Gastrocnemius medialis (tissue), 4 donors: ENCODE data around the gene LILRA1. TPM values are rescaled to one million over a fixed set of nuclear protein-coding genes. Genes with fewer than 3 reads are reported as not detected.
"Not testable (repeated sequence)": the region's sequence is repeated elsewhere in the genome, so short reads cannot be mapped to it uniquely, and the experiment has no call there.

Experiments used
- ATAC-seq, 2 donors: fragments of 150-250 bp; one replicate each; pipeline ENCODE4 v1.9.1; 2016
- DNase-seq, 2 donors: peaks; one replicate each; pipeline ENCODE4 v3.0.0-alpha.2; 2019
- H3K27ac ChIP-seq, 4 donors: fragments of 200-600 bp; sonication (generic); 1 replicate in 1 of 4; 2 replicates in 3 of 4; pipeline ENCODE4 v1.5.1; 2016 to 2018; ENCODE audit warnings: mild to moderate bottlenecking in 2 of 4, moderate library complexity in 1 of 4
- H3K27me3 ChIP-seq, 3 donors: fragments of 200-600 bp; sonication (generic) in 2 of 3; 1 replicate in 1 of 3; 2 replicates in 2 of 3; pipeline versions ENCODE4 v1.5.1 to v1.6.0; 2016 to 2019; ENCODE audit warnings: mild to moderate bottlenecking in 1 of 3, moderate library complexity in 1 of 3
- H3K36me3 ChIP-seq, 2 donors: fragments of 200-600 bp; sonication (generic) in 1 of 2; one replicate each; pipeline ENCODE4 v1.5.1; 2017 to 2018
- H3K4me1 ChIP-seq, 2 donors: fragments of 200-600 bp; sonication (generic) in 1 of 2; one replicate each; pipeline ENCODE4 v1.5.1; 2016 to 2017; ENCODE audit warnings: mild to moderate bottlenecking in 2 of 2
- H3K4me3 ChIP-seq, 4 donors: fragments of 200-600 bp; sonication (generic) in 3 of 4; 1 replicate in 1 of 4; 2 replicates in 3 of 4; pipeline ENCODE4 v1.5.1; 2016 to 2019; ENCODE audit warnings: mild to moderate bottlenecking in 2 of 4
- H3K9me3 ChIP-seq, 3 donors: fragments of 200-600 bp; sonication (generic) in 2 of 3; 1 replicate in 1 of 3; 2 replicates in 2 of 3; pipeline ENCODE4 v1.5.1; 2016 to 2019
- CTCF ChIP-seq, 5 experiments: fragments of 450-650 bp in 3 of 5; fragments of 200-600 bp in 2 of 5; sonication (generic) in 2 of 5; IDR thresholded peaks in 4 of 5; conservative IDR thresholded peaks in 1 of 5; 1 replicate in 4 of 5; 2 replicates in 1 of 5; pipeline ENCODE4 v1.5.1; 2016 to 2019; ENCODE audit warnings: antibody characterized with exemption in 5 of 5, mild to moderate bottlenecking in 3 of 5, moderate library complexity in 3 of 5
- POLR2A ChIP-seq, 2 donors: fragments of 450-650 bp; IDR thresholded peaks; one replicate each; pipeline ENCODE4 v1.6.1; 2017; ENCODE audit warnings: antibody characterized with exemption in 2 of 2, mild to moderate bottlenecking in 2 of 2, moderate library complexity in 2 of 2
- in situ Hi-C, 4 donors: fragments of 200-750 bp; cut with MboI; loops; one replicate each; pipeline versions ENCODE4 v1.15.0 to v1.8.0; 2017; ENCODE audit warnings: low sequenced_read_pairs in 4 of 4
- intact Hi-C: fragments of 100-400 bp; cut with DNase I; formaldehyde crosslinking; loops from one replicate; pipeline ENCODE4 v1.15.1; 2023; ENCODE audit warnings: low total_unique reads
- total RNA-seq, 4 donors: library from RNA; depleted of rRNA; stranded (reverse); fragments of >200 nt; gene quantifications; one replicate each; pipeline versions ENCODE4 v1.1.0 to v1.2.3, GENCODE V29; 2016

LILRA1 gene
- total RNA-seq, 4 donors from 2014 or later: 0.40 to 0.62 TPM; not detected in 2

GRCh38 chr19:54594737-54595136 is 1.3 kb downstream of the LILRA1 start:
- H3K9me3 ChIP-seq: no peaks in the 10 kb centered on the region
- H3K4me1 ChIP-seq: no peaks in the 10 kb centered on the region
- H3K4me3 ChIP-seq: no peak overlapping the region
- H3K27ac ChIP-seq: no peak overlapping the region
- no peak for TF ChIP-seq CTCF (IDR thresholded peaks at IDR 0.05 in 4 of 5, conservative IDR thresholded peaks at IDR 0.05 in 1 of 5)
- TF ChIP-seq POLR2A (IDR thresholded peaks at IDR 0.05): no peak
- intact Hi-C loops (no loop called here), in situ Hi-C loops (no loop called here)
- H3K36me3 ChIP-seq: no peaks in the 10 kb centered on the region
- H3K27me3 ChIP-seq: no peaks in the 10 kb centered on the region
- ATAC-seq (no peak), DNase-seq (no peak)

GRCh38 chr19:54595680-54596436 is 2.4 kb downstream of the LILRA1 start:
- DNase-seq, H3K4me3 ChIP-seq, H3K27me3 ChIP-seq, ATAC-seq, intact Hi-C loops, in situ Hi-C loops, H3K4me1 ChIP-seq, H3K36me3 ChIP-seq, H3K27ac ChIP-seq, H3K9me3 ChIP-seq: not testable (repeated sequence)

- H3K4me3 ChIP-seq: no peak overlapping the region
- intact Hi-C loops (no loop called here), in situ Hi-C loops (no loop called here)
- DNase-seq (no peak), ATAC-seq (no peak)
- no peaks in the 10 kb centered on the region for H3K4me1 ChIP-seq
- H3K27me3 ChIP-seq: no peaks in the 10 kb centered on the region
- H3K9me3 ChIP-seq: no peaks in the 10 kb centered on the region
- no peak for TF ChIP-seq CTCF (IDR thresholded peaks at IDR 0.05 in 4 of 5, conservative IDR thresholded peaks at IDR 0.05 in 1 of 5)
- TF ChIP-seq POLR2A (IDR thresholded peaks at IDR 0.05): no peak
- no peaks in the 10 kb centered on the region for H3K36me3 ChIP-seq
- no peak overlapping the region for H3K27ac ChIP-seq
Measured at GRCh38 chr19:54600212-54600611, 6.8 kb downstream of the LILRA1 start.

GRCh38 chr19:54606230-54606629 is 12.8 kb downstream of the LILRA1 start:
- H3K36me3 ChIP-seq: no peaks in the 10 kb centered on the region
- H3K27ac ChIP-seq: no peak overlapping the region
- H3K9me3 ChIP-seq: peaks cover 0 to 6% (median 0%) of the 10 kb centered on the region in 3 donors
- no peaks in the 10 kb centered on the region for H3K4me1 ChIP-seq
- intact Hi-C loops: no loop called here
- no peak overlapping the region for H3K4me3 ChIP-seq
- H3K27me3 ChIP-seq: no peaks in the 10 kb centered on the region
- TF ChIP-seq POLR2A (IDR thresholded peaks at IDR 0.05): no peak
- no peak for TF ChIP-seq CTCF (IDR thresholded peaks at IDR 0.05 in 4 of 5, conservative IDR thresholded peaks at IDR 0.05 in 1 of 5)
- no peak for DNase-seq
- in situ Hi-C loops: no loop called here
- no peak for ATAC-seq

GRCh38 chr19:54606891-54607784 is 13.7 kb downstream of the LILRA1 start:
- no peak overlapping the region for H3K4me3 ChIP-seq
- TF ChIP-seq CTCF (IDR thresholded peaks at IDR 0.05 in 4 of 5, conservative IDR thresholded peaks at IDR 0.05 in 1 of 5): no peak
- TF ChIP-seq POLR2A (IDR thresholded peaks at IDR 0.05): no peak
- DNase-seq: no peak
- H3K9me3 ChIP-seq: peaks cover 0 to 6% (median 0%) of the 10 kb centered on the region in 3 donors
- intact Hi-C loops (no loop called here), in situ Hi-C loops (no loop called here)
- H3K4me1 ChIP-seq: no peaks in the 10 kb centered on the region
- H3K27me3 ChIP-seq: no peaks in the 10 kb centered on the region
- ATAC-seq: no peak
- no peak overlapping the region for H3K27ac ChIP-seq
- H3K36me3 ChIP-seq: no peaks in the 10 kb centered on the region
